Measurements from ENCODE around the gene ST8SIA6.
"Not testable (repeated sequence)": the region's sequence is repeated elsewhere in the genome, so short reads cannot be mapped to it uniquely, and the experiment has no call there.

The ST8SIA6 gene, protein sequence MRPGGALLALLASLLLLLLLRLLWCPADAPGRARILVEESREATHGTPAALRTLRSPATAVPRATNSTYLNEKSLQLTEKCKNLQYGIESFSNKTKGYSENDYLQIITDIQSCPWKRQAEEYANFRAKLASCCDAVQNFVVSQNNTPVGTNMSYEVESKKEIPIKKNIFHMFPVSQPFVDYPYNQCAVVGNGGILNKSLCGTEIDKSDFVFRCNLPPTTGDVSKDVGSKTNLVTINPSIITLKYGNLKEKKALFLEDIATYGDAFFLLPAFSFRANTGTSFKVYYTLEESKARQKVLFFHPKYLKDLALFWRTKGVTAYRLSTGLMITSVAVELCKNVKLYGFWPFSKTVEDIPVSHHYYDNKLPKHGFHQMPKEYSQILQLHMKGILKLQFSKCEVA

DNA sequence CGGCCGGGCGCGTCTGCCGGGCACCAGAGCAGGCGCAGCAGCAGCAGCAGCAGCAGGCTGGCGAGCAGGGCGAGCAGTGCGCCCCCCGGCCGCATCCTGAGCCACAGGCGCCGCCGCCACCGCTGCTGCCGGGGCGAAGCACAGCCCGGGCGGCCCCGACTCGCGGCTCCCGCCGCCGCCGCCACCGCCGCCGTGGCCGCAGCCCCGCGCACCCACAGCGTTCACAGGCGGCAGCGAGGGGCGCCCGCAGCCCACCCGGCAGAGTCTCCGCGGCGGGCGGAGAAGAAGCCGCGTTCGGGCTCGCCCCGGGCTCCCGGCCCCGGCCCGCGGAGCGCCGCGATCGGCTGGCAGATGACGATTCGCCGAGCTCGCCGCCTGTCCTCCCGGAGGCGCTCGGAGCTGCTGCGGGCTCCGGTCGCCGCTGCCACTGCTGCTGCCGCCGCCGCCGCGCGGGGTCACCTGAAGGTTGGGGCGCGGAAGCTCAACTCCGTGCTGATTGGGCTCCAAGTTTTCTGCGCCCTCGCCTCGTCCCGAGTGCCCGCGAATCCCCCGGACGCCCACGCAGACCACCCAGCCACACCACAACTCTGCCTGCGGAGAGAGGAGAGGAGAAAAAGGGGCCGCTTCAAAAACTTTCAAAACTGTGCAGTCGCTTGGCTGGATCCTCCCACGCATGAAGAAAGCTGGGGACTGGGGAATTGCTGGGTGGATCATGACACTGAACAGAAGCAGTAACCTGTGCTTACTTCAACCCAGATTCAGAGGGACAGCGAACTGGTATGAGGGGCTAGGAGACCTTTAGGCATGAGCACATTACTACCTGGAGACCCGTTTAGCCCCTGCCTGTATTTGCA lies at the start of gene ST8SIA6:
Gene ST8SIA6 (minus strand): TSS at position 435 of the 854 bp plus-strand sequence. CDS start 340 bp downstream, at position 95.
- DNase-seq (ENCODE audit: low read depth, low spot score), result no peak

DNA sequence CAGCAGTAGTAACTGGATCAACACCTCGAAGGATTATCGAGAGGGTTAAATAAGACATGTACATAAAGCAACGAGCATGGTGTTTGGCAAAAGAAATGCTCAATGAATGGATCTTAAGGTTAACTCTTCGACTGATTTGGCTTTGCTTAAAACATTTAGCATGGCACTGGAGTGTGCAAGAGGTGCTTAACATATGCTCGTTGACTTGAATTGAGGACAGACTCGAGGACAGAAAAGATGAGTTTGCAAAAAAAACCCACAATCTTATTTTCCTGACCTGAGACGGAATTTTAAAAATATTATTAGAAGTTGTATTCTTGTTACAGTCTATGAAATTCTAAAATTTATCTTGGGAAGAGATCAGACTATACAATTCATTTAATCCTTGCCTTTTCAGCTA lies 49.4 kb upstream of the ST8SIA6 start:
- DNase-seq (ENCODE audit: low read depth, low spot score), result no peak

DNA sequence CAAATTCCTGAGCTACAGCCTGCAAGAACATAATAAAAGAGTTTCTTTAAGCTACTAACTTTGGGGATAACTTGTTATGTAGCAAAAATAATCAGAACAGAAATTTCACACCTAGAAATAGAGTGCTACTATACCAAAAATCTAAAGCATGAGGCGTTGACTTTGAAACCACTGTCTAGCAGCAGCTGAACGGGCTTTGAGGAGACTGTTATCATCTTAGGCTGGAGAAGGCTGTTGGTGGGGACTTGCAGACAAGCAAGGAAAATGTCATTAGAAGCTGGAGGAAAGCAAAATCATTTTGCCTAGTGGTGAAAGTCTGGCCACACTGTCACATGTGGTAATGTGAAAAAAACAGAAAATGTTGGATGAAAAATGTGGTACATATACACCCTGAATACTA lies 48.4 kb upstream of the ST8SIA6 start:
- no peak for DNase-seq (ENCODE audit: low read depth, low spot score)

DNA sequence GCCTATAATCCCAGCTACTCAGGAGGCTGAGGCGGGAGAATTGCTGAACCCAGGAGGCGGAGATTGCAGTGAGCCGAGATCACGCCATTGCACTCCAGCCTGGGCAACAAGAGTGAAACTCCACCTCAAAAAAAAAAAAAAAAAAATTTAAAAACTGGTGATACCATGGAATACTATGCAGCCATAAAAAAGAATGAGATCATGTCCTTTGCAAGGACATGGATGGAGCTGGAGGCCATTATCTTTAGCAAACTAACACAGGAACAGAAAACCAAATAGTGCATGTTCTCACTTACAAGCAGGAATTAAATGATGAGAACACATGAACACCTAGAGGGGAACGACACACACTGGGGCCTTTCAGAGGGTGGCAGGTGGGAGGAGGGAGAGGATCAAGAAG lies 44.6 kb upstream of the ST8SIA6 start:
- not testable (repeated sequence) for DNase-seq (ENCODE audit: low read depth, low spot score)

DNA sequence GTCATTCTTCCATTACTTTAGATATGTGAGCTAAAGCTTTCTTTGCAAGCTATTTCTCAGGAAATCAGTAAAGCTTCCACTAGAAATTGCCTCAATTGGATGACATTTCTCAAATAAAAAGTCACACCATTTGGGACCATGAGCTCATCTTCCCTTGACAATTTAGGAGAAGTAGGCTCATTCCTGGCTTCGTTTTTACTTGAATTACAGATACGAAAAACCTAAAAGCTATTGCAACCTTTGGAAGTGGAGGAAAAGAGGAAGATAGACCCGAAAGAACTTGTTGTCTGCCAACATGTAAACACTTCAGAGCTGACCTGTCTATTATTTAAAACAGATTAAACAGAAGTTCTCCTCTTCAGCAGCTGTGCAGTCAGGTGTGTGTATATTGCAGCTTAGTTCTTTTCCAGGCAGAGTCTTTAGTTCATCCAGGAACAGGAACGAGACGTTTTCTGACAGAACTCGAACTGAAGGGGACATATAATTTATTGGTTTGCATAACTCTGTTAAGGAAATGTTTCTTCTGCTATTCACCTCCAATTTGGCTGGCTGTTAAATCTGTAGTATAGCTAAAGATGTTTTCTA lies 43.1 kb upstream of the ST8SIA6 start:
- DNase-seq (ENCODE audit: low read depth, low spot score), result no peak

DNA sequence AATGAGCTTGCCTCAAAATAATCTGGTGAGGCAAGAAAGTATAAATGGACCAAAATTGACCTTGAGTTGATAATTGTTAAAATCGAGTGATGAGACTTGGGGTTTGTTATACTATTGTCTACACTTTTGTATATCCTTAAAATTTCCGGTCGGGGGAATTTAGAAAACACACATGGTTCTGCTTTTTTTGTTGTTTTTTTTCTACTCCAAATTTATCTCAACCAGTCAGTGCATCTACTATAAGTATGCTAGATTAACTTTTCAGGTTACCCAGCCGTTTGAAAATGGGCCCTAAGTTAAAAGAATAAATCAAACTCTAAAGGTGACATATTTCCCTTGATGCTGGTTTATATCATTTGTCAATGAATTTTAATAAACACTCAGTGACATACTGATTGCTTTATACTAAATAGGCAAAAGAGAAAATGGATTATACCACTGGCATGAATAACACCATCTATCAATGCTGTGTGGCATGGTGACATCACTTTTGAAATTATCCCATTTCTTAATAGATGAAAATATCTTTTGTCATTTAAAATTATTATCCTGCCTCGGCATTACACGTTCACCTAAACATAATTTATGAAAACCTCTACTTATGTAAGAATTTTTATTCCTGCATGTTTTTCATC lies 40.3 kb upstream of the ST8SIA6 start:
- DNase-seq (ENCODE audit: low read depth, low spot score), result no peak

DNA sequence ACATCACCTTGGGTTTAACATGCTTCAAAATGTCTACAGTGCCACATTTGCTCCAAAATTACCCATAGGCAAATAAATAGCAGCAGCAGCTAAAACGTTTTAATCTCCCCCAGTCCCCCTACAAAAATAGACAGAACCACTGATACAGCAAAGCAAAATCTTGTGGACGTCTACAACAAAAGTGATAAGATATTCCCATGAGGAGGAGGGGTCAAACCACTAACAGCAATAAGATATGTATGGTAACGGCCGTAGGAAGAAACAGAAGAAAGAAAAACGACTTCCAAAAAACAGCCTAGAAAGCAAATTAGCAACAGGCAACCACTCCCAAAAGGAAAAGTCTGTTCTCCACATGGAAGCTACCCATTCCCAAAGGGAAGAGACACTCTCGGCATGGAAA lies 34.5 kb upstream of the ST8SIA6 start:
- DNase-seq (ENCODE audit: low read depth, low spot score), result no peak

DNA sequence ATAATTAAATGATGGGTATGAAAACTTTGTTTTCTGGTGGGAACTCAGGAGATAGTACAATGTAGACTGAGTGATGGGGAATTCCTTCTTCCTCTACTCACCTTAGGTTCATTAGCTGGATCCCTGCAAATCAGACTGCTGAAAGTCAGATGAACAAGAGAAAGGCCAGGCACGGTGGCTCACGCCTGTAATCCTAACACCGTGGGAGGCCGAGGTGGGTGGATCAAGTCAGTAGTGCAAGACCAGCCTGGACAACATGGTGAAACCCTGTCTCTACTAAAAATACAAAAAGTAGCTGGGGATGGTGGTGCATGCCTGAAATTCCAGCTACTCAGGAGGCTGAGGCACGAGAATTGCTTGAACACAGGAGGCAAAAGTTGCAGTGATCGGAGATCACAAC lies 28.7 kb upstream of the ST8SIA6 start:
- no peak for DNase-seq (ENCODE audit: low read depth, low spot score)

DNA sequence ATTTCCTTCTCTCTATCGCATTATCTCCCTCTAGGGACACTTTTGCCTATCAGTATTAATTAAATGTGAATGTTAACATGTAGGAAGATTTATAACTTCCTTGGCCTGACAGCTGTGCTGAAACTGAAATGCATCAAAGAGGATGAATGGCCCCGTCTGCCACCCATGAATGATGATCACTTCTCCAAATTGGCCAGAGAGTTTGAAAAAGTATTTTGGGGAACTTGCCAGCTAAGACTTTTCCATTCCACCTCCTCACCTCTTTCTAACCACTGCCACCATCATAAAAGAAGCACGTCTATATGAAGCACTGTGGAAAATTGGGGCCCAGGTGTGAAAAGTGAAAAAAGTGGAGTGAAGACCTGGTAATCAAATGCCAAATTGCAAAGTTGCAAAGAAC lies 25.4 kb upstream of the ST8SIA6 start:
- DNase-seq (ENCODE audit: low read depth, low spot score), result no peak

DNA sequence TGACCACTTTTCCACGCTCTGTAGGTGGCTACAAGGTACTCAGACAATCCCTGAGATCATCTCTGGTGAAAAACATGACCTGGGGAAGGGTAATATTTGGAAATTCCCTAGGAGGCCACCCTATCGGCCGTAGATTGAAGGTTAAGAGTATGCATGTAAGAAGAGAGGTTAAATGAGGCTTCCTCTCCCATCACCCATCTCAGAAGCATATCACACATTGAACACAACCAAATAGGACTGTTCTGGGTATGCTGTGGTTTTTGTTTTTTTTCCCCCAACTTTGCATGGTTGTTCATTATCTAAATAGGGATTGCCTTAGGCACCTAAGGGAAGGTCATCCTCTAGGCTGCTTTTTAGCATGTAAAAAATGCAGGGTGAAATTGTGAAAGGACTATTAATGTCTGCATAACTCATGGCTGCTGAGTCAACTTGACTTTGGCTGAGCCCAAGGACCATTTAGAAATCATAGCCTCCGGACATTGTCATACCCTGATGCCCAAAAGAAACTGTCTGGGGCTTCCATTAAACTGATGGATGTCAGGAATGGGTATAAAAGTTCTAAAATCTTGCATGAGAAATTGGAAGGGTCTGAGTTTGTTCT lies 24.7 kb upstream of the ST8SIA6 start:
- DNase-seq (ENCODE audit: low read depth, low spot score), result no peak

DNA sequence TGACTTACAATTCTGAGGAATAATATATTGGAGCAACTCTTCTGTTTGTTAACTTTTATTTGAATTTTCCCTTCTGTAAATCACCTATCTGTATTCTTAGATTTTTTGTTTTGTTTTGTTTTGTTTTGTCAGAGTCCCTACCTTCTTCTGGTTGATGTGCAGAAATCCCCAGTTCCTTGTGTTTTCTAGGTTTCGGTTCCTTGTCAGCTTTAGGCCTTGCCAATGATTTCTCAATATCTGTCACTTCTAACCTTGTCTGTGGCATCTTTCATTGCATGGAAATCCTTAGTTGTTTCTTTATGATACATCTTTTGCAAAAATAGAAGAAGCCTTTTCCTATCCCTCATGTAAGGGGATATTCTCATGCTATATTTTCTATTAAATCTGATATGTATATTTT lies 21.7 kb upstream of the ST8SIA6 start:
- no peak for DNase-seq (ENCODE audit: low read depth, low spot score)

DNA sequence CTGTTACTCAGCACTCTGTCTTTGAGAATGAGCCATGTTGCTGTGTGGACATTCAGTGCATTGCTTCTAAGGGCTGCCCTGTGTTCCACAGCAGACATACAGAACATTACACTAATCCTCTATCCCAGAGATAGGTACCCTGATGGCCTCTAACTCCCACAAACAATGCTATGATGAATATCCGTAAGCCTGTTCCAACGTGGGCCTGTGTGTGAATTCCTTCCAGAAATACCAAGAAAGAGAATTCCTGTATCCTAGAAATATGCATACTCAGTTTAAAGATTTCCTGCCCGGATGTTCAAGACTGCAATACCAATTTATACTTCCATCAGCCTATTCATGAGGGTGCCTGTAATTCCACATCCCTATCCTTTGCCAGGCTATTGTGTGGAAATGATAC lies 21.3 kb upstream of the ST8SIA6 start:
- DNase-seq (ENCODE audit: low read depth, low spot score), result no peak

DNA sequence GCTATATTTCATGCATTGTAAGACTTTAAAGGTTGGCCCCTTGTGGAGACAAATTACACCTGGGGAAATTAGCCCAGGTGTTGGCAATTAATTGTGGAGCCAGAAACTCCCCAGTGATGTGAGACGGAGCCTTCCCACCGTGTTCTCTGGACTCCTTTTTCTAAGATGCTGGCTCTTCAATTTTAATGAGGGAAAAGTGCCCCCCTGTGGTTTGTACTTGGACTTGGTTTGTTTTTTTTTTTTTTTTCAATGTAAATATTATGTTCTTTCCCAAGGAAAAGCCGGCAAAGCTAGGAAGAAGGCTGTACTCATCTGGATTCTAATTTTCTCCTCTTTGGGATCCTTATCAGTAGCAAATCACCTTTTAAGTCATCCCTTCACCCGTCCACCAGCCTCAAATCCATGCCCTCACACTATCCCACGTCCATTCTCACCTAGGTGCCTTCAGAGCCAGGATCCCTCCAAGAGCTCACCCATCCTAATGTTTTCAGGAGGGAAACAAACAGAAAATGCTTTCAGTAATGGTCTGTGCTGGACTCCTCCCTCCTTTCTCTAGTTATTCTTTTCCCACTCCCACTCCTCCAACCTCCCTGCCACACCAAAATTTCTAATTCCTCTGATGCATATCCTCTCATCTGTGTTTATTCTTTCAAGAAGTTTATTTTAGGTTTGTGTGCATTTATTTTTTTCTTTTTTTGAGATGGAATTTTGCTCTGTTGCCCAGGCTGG lies 20.4 kb upstream of the ST8SIA6 start:
- peak; percentile 18 for DNase-seq (ENCODE audit: low read depth, low spot score)

DNA sequence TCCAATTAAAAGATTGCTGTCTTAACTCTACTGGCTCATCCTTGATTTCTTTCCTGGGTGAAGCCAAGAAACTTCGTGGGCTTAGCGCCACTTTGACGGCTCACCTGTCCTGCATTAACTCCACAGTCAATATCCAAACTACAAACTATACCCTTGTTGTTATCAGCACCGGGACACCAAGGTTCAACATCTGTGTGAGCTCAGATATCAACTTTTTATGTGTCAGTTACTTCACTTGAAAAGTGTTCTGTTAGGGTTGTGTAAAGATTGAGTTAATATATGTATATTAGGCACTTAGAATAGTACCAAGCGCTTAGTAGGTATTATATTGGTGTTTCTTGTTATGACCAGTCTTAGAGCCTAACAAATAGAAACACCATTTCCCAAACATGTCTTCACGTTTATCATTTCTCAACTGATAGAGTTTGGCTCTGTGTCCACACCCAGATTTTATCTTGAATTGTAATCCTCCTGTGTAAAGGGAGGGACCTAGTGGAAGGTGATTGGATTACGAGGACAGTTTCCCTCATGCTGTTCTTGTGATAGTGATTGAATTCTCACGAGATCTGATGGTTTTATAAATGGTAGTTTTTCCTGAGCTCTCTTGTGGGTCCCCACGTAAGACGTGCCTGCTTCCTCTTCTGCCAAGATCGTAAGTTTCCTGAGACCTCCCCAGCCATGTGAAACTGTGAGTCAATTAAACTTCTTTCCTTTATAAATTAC lies 19.0 kb upstream of the ST8SIA6 start:
- no peak for DNase-seq (ENCODE audit: low read depth, low spot score)

DNA sequence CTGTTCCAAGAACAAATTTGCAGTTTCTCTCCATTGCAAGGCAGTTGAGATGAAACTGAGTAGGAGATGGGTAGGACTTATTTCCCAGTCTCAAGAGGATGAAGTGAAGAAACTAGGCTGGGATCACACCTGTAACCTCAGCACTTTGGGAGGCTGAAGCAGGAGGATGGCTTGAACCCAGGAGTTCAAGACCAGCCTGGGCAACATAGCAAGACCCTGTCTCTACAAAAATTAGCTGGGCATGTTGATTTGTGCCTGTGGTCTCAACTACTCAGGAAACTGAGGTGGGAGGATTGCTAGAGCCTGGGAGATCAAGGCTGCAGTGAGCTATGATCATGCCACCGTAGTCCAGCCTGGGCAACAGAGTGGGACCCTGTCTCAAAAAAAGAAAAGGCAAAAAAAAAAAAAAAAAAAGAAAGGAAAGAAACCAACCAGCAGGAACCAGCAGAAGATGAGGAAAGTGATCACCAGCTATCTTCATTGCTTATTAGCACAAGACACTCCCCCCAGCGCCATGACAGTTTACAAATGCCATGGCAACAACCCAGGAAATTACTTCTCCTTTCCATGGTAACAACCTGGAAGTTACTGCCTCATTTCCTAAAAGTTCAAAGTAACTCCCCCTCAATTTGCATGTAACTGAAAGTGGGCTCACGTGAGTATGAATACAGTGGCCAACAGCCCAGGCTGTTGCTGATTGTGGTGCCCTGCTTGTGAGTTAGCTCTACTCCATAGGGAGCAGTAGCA lies 18.3 kb upstream of the ST8SIA6 start:
- DNase-seq (ENCODE audit: low read depth, low spot score), result no peak

DNA sequence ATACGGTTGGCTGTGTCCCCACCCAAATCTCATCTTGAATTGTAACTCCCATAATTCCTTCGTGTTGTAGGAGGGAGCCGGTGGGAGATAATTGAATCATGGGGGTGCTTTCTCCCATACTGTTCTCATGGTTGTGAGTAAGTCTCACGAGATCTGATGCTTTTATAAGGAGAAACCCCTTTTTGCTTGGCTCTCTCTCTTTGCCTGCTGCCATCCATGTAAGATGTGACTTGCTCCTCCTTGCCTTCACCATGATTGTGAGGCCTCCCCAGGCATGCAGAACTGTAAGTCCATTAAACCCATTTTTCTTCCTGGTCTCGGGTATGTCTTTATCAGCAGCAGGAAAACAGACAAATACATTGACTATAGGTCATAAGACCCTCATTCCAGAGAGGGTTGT lies 15.9 kb upstream of the ST8SIA6 start:
- DNase-seq (ENCODE audit: low read depth, low spot score), result no peak

DNA sequence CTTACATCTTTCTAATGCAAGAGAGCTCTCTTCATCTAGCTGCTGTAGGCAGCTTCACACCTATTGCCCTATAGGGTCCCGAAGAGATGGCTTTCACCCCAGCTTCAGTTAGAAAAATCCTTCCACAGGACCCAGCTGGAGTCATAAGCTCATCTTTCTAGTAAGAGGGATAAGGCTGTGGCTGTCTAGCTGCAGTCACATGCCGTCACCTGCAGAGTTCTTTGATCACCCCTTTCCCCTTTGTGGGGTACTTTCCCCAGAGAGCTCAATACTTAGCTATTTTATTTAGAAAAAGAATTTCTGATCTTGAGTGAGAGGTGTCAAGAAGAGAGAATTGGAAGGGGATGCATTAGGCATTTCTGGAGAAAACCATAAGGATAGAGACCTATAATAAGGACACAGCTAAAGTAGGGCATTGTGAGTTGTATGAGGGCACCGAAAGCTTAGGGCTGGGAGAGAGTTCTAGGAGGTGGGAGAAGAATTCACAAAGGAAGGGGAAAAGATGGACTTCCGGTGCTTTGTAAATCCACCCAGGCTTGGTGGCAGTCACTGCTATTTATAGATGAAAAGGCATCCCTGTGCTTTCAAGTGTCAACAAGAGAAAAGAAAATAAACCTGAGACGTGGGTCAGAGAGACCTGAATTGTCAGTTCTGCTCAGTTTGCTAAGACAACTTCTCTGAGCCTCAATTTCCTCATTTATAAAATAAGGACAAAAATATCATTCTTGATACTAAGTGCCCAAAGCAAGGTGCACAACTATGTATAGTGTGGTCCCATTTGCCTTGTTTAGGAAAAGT lies 11.1 kb upstream of the ST8SIA6 start:
- no peak for DNase-seq (ENCODE audit: low read depth, low spot score)

DNA sequence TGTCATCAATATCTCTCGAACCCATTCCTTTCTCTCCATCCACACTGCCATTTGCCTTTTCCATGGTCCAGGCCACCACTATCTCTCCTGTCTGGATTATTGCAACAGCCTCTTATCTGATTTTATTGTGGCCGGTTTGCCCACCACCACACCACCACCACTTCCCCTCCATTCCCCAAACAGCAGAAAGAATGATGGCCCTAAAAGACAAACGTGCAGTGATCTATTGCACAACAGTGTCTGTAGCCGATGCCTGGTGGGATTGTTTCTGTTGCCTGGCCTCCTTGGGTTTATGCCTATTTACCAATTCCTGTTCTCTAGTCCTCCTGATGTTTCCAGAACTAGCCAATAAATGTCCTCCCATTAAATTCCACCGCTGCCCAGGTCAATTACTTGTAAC lies 10.2 kb upstream of the ST8SIA6 start:
- DNase-seq (ENCODE audit: low read depth, low spot score), result no peak

DNA sequence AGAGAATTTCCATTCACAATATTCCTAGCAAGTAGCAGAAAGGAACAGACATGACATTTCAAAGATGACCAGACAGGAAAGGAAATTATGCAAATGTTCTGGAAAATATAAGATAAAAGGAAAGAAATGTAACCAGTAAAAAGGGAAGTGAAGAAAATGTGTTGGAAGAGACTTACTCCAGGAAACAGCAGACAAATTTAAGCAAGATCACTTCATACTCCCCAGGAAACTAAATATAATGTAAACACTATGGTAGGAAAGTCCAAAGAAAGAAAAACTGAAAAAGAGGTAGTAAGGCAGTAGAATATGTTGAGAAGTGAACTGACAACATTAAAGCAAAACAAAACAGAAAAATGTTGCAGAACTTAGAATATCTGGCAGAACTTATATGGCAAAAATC lies 6.4 kb upstream of the ST8SIA6 start:
- DNase-seq (ENCODE audit: low read depth, low spot score), result no peak

All from smooth muscle cell of the brain vasculature (primary cell).